Epithelial cell of esophagus (primary cell): ENCODE results near the gene OCA2.
A peak's percentile ranks its signal among the peaks of the same experiment; 100 is the strongest.
"Not testable (repeated sequence)": the region's sequence is repeated elsewhere in the genome, so short reads cannot be mapped to it uniquely, and the experiment has no call there.

Experiments
- DNase-seq: peaks from one replicate; pipeline ENCODE4 v3.0.0; 2010; ENCODE audit warnings: low read depth
- H3K4me3 ChIP-seq: 2 replicates; pipeline ENCODE4 v1.5.1; 2011; ENCODE audit warnings: mild to moderate bottlenecking, low read length, control low read depth
- TF ChIP-seq, protein P1 (sequence below): IDR thresholded peaks from 2 replicates; pipeline ENCODE4 v1.5.1; 2011; ENCODE audit warnings: low read depth, mild to moderate bottlenecking, low read length, control low read depth, inconsistent platforms; ENCODE audit not compliant: insufficient read depth; ENCODE audit errors: missing control alignments

The OCA2 gene

DNA sequence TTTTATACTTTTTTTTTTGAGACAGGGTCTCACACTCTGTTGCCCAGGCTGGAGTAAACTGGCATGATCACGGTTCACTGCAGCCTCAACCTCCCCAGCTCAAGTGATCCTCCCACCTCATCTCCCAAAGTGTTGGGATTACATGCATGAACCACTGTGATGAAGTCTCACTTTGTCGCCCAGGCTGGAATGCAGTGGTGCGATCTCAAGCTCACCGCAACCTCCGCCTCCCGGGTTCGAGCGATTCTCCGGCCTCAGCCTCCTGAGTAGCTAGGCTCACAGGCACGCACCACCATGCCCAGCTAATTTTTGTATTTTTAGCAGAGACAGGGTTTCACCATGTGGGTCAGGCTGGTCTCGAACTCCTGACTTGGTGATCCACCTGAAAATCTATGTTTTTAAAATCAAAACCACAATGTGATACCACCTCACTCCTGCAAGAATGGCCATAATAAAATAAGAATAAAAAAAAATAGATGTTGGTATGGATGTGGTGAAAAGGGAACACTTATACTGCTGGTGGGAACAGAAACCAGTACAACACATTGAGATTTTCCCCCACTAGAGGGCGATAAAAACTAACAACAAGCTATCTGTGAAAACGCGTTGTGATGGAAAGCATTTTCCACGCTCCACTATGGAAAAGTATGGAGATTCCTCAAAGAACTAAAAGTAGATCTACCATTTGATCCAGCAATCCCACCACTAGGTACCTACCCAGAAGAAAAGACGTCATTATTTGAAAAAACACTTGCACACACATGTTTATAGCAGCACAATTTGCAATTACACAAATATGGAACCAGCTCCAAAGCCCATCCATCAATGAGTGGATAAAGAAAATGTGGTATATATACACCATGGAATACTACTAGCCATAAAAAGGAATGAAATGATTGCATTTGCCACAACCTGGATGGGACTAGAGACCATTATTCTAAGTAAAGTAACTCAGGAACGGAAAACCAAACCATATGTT lies 26.8 kb upstream of the OCA2 start:
- TF ChIP-seq, protein P1, sequence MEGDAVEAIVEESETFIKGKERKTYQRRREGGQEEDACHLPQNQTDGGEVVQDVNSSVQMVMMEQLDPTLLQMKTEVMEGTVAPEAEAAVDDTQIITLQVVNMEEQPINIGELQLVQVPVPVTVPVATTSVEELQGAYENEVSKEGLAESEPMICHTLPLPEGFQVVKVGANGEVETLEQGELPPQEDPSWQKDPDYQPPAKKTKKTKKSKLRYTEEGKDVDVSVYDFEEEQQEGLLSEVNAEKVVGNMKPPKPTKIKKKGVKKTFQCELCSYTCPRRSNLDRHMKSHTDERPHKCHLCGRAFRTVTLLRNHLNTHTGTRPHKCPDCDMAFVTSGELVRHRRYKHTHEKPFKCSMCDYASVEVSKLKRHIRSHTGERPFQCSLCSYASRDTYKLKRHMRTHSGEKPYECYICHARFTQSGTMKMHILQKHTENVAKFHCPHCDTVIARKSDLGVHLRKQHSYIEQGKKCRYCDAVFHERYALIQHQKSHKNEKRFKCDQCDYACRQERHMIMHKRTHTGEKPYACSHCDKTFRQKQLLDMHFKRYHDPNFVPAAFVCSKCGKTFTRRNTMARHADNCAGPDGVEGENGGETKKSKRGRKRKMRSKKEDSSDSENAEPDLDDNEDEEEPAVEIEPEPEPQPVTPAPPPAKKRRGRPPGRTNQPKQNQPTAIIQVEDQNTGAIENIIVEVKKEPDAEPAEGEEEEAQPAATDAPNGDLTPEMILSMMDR, result peak; percentile 58
- peak; percentile 66 for DNase-seq
- H3K4me3 ChIP-seq, result no peak overlapping the region

DNA sequence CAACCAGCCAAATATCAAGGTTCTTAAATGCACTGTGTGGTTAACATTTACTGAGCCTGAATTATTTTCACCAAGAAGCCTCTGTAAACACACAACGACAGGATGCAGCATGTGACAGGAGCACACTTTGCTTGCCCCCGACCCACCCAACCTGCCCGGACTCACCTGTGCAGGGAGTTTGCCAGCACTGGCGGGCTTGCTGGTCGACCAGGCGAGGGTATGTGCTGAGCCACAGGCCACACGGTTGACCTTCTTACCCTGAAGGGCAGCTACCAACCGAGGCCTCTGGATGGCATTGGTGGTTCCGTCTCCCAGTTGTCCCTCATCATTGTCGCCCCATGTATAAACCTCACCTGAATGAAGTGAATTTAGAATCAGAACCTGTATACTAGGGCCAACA lies 25.7 kb upstream of the OCA2 start:
- TF ChIP-seq, protein P1, result no peak
- no peak for DNase-seq
- H3K4me3 ChIP-seq, result no peak overlapping the region

DNA sequence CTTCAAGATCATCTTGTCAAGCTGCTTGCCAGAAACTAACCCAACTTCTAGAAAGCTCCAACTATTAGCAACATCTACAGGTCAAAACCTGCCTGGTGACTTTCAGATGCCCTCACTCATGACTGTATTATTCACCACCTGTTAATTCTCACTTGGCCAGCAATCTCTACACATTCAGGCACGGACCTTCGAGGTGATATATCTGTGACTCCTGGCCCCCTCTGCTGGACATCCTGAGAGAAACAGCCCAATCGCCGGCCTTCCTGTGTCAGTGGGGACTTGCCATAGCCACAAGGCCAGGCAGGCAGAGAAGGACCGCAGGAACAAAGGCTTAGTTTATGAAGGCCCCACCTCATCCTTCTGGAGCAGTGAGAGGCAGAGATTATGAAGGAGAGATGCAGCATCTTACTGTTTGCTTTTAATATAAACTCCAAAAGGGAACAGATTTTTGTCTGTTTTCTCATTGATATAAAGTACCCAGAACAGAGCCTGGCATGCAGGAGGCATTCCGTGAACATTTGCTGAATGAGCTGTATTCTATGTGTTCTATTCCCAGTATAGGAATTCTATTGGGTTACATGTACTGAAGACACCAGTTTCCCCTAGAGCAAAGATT lies 24.4 kb upstream of the OCA2 start:
- H3K4me3 ChIP-seq, result no peak overlapping the region
- TF ChIP-seq, protein P1, result peak; percentile 81
- peak; percentile 96 for DNase-seq

DNA sequence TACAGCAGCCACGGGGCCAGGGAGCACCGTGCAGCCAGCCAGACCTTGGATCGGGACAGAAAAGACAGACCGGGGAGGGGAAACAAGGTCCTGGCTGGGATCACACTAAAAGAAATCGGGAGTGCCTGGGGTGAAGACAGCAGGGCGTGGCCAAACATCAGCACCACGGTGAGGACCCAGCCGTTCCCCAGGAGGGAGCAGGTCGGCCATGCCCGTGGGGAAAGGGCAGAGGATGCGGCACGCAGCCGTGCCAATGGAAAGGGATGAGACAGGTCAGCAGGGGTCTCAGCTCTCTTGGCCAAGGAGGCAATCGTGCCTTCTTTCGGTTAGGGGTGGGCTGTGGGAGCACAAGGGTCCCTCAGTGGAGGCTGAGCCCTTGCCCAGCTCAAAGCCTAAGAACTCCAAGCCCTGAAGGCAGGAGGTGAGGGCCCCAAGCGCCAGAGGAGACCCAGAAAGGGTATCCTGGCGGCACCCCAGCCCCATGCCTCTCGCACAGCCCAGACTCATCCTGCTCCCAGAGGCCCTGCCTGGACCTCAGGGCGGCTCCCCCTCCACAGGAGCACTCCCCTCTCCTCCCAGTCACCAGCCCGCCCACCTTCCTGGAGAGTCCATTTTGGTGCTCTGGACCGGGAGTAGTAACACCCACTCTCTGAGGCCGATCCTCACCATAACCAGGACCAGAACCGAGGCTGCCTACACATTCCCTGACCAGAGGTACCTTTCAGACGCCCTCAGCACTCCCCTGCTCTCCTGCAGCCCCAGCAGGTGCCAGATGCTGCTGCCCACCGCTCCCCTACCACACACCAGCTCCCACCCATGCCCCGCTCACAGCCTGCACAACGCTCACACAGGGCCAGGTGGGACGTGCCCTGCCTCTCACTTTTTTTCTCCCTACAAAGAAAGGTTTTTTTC lies 23.2 kb upstream of the OCA2 start:
- TF ChIP-seq, protein P1, result no peak
- no peak for DNase-seq
- H3K4me3 ChIP-seq, result no peak overlapping the region

DNA sequence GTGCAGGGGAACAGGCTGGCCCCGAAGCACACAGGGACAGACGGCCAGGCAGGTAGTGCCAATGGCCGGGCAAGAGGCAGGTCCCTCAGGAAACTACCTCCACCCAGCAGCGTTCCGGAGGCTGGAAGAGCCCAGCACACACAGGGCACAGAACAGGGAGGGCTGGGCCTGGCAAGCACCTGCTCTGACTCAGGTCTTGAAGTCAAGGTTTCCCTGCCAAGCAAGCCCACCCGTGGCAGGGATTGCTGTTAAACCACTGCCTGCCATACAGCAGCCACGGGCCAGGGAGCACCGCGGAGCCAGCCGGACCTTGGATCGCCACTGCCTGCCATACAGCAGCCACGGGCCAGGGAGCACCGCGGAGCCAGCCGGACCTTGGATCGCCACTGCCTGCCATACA lies 22.5 kb upstream of the OCA2 start:
- H3K4me3 ChIP-seq, DNase-seq: not testable (repeated sequence)

DNA sequence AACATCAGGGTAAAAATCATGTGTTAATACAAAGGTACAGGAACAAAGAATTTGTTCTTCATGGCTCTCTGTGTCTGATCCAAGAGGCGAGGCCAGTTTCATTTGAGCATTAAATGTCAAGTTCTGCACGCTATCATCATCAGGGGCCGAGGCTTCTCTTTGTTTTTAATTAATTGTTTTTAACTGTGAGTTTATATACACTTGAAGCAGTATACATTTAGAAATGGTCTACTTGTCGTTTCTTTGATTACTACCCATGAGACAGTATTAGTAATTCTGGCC lies 21.2 kb upstream of the OCA2 start:
- DNase-seq, result no peak
- TF ChIP-seq, protein P1, result no peak
- no peak overlapping the region for H3K4me3 ChIP-seq

DNA sequence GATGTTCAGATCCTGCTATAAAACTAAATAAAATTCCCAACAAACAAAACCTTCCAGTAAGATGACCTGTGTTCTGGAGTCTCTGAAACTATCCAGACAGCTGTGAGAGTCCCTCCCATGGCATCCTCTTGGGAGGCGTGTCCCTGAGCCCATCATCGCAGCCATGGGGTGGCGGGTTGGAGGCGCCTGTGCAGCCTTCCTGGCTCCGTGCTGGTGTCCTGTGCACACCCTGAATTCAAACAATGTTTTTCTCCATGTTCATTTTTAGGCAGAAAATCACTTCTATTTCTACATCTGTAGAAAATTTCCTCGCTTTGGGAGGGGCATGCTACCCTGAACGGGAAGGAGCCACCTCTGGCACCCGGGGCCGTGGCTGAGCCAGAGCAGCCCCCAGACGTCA lies 19.4 kb upstream of the OCA2 start:
- H3K4me3 ChIP-seq, result no peak overlapping the region
- no peak for DNase-seq
- TF ChIP-seq, protein P1, result no peak
